Inflammatory macrophage (primary cell): ENCODE results near the gene TET2.

Source experiments
- DNase-seq, 2 donors: peaks; one replicate each; pipeline ENCODE4 v3.0.0-alpha.2; 2020 to 2022

The TET2 gene

DNA sequence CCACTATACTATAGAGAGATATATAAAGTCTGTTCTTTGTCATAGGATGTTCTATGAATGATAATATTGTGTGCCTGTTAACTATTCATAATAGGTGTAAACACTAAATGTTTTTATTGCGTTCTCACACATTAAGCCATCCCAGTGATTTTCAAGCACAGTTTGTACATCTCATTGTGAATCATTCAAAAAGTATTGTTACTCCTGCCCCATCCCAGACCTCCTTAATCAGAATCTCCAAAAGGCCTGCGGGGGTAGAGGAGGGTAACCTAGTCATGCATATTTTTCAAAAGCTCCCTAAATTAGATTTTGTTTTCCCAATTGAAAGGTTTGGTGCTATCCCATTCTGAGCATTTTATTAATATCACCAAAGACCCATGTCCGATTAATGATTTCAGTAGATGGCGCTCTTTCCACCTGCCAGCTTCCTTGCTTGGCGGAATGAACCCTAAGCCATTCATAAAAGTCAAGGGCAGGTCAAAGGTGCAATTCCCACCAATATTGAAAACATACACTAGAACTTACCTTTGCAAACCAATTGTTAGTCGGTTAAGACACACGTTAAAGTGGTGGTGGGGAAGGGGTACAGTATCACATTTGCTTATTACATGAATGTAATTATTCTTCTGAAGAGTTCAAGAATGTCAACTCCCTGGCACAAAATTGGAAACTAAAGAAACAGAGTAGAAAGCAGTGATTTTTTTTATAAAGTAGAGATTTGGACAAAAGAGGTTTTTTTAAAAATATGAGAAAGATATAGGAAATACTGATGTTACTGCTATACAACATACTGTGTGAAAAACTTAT lies 5.8 kb upstream of the TET2 start:
- DNase-seq, result no peak

- peak; percentile 79 to 99 for DNase-seq
Measured at GRCh38 chr4:105145156-105145902, 1.3 kb upstream of the TET2 start.

- peak; percentile 31 to 38 for DNase-seq
Measured at GRCh38 chr4:105145903-105146275, 787 bp upstream of the TET2 start.

DNA sequence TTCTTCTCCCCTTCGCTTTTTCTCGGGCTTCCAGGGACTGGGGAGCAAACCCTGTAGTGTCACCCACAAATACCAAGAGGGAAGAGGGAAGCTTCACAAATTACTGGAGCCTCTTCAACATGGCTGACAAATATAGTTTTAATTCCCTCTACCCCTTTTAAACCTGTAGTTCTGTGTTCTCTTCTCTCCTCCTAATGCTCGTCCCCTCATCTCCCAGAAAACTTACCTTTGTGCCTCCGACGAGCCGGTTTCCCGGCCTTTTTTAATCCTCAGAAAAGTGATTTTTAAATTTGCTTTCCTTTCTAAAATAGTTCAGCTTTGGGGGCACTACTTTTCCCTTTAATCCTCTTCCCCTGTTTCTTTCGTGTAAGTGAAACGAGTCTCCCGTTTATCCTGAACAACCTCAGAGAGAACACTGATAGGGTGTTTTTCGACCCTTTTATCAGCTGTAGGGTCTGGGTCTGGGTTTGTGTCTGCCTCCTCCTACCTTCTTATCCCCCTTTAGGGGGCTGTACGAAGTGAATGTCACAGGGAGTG lies 408 bp downstream of the TET2 start:
- DNase-seq, result no peak

DNA sequence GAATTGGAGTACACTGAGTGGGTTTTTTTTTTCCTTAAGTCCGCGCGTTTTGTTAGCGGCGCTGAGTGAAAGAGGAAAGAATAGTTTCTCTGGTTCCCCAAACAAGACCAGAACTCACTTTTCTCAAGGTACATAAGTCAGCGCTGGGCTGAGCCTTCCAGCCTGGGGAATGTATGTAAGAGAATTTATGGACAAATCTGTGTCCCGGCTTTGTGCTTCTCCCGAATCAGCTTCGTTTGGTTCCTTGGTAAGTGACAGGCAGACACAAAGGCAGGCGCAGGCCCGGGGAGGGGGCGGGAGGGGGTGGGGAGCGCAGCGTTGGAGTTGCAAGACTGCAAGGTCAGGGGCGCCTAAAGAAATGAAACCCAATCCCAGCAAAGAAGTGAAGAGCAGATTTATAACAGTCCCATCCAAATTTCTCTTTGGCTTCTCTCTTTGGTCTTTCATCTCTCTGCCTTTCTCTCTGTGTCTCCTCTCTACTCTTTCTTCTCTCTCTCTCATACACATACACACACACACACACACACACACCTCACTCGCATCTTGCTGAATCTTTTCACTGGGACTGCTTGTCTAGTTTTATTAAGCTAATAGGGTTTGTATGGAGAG lies 981 bp downstream of the TET2 start:
- peak; percentile 49 to 54 for DNase-seq

DNA sequence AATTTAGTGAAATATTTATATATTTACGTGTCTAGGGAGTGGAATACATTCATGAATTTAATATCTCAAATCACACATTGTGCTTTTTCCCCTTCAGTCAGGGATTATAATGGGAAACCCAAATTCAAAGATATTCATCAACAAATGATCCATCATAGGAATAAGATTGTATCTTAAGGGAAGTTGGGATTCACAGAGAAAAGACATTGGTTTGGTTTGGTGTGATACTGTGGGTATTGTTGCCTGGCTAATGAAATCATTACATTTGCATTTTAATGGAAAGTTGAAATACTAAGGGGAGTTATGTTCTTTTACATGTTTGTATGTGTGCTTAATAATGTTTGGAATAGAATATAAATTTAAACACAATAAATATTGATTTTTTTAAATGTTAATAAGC lies 1.7 kb downstream of the TET2 start:
- DNase-seq, result peak in 1 of 2 donors; percentile 13

GRCh38 chr4:105148776-105149175 lies 2.1 kb downstream of the TET2 start:
- DNase-seq, result no peak

GRCh38 chr4:105149771-105150170 lies 3.1 kb downstream of the TET2 start:
- peak in 1 of 2 donors; percentile 56 for DNase-seq

DNA sequence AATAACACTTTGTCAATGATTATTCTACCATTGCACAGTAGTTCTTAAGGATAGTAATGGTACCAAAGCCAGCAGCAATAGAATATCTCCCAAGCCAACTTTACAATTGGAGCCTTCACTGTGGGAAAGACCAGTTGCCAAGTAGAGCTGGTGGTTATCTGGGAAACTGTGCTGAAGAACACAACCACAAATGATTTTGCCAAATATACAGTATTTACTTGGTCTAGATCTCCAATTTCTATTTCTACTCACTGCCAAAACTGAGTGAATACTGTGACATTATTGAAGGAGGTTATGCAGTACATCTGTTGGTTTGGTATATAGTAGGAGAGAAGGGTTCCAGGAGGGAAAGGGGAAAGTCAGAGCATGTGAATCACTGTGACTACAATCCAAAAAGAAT lies 3.8 kb downstream of the TET2 start:
- DNase-seq, result no peak

DNA sequence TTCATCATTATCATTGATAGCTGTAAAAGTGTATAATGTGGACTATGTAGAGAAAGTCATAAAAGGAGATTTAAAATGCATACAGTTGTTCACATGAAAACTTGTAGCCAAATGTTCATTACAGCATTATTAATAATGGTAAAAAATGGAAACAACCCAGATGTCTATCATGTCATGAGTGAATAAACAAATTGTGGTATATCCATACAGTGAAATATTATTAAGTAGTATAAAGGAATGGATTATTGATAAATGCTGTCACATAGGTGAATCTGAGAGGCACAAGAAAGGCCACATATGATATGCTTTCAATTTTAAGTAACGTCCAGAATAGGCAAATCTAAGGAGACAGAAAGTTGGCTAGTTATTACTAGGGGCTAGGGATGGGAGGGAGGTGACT lies 7.1 kb downstream of the TET2 start:
- DNase-seq, result no peak

DNA sequence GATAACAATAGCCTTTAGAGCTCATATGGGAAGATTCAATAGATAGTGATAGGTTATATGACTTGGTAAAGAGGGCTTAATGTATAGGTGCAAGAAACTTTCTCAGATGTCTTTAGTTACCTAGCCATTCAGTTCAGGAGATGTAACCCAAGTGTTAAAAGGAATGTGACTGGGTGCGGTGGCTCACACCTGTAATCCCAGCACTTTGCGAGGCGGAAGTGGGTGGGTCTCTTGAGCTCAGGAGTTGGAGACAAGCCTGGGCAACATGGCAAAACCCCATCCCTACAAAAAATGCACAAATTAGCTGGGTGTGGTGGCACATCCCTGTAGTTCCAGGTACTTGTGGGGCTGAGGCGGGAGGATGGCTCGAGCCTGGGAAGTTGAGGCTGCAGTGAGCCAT lies 7.9 kb downstream of the TET2 start:
- DNase-seq, result no peak

GRCh38 chr4:105155426-105155825 lies 8.8 kb downstream of the TET2 start:
- DNase-seq, result no peak

DNA sequence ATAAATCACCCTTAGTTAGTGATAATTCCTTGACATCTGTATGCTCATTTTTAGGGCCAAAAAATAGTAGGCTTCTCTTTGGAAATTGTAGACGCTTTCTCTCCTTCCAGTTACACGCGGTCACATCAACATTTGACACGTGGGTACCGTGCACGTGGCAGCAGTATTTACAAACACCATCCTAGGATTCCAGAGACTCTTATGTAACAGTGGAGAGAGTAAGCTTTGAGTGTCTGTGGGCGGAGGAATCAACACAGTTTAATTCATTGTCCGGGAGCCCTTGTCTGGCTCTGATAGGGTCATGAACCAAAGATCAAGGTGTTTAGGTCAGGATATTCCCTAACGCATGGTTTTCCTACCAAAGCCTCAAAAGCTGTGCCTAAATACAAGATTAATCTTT lies 12.2 kb downstream of the TET2 start:
- peak; percentile 61 to 64 for DNase-seq

- no peak for DNase-seq
Measured at GRCh38 chr4:105162123-105162796, 15.6 kb downstream of the TET2 start.

DNA sequence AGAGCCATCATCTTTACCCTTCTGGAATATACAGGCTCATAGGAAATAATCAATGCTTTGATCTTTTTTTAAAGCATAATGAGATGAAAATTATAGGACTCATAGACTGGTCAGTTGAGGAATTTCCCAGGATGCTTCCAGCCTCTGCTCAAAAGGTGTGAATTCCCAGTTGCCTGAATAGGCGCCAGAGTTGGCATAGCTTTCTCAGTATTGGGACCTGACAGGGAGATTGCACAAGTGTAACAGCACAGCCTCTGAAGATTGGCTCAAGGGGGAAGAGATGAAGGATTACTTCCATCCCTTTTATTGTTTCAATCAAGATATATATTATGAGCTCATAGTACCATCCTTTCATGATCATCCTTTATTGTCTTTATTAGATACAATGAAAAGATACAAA lies 17.9 kb downstream of the TET2 start:
- DNase-seq, result no peak

- no peak for DNase-seq
Measured at GRCh38 chr4:105166066-105166465, 19.4 kb downstream of the TET2 start.

- DNase-seq, result peak; percentile 49 to 52
Measured at GRCh38 chr4:105170711-105171110, 24.0 kb downstream of the TET2 start.

- no peak for DNase-seq
Measured at GRCh38 chr4:105171912-105172311, 25.2 kb downstream of the TET2 start.

DNA sequence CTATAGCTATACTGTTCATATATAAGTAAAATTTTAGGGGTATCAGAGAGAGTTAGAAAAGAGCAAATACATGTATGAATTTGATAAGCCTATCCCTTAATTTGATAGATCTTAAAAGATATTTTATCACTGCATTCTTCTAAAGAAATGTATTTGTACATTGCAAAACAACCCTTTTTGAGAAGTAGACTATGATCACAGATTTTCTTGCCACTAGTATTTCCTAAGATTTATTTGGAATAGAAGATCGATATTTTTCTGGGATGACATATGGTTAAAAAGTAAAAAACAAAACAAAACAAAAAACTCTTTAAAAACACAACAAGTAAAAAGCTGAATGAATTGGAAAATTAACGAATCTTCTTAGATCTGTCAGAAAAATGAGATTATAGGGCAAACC lies 27.4 kb downstream of the TET2 start:
- DNase-seq, result no peak

GRCh38 chr4:105179539-105180401 lies 33.1 kb downstream of the TET2 start:
- DNase-seq, result no peak

GRCh38 chr4:105181259-105181658 lies 34.6 kb downstream of the TET2 start:
- DNase-seq, result no peak

- no peak for DNase-seq
Measured at GRCh38 chr4:105182211-105182610, 35.5 kb downstream of the TET2 start.
